Jurkat, Clone E6-1 (cell line): ENCODE measurements around the gene BHLHE23. TPM values are rescaled to one million over a fixed set of nuclear protein-coding genes. Genes with fewer than 3 reads are reported as not detected.

Source experiments
- DNase-seq: peaks from one replicate; pipeline ENCODE4 v3.0.0-alpha.2; 2011; ENCODE audit warnings: low read depth, low spot score
- H3K4me3 ChIP-seq: 2 replicates; pipeline ENCODE4 v1.5.1; 2011; ENCODE audit warnings: mild to moderate bottlenecking, low read length, control low read depth, moderate library complexity
- polyA plus RNA-seq: library from polyadenylated mRNA; unstranded; fragments of >200 nt; gene quantifications from one replicate; pipeline ENCODE4 v1.2.1, GENCODE V29; 2012; ENCODE audit warnings: missing spikeins; ENCODE audit not compliant: insufficient read length, insufficient read depth

The BHLHE23 gene
- polyA plus RNA-seq, result 2.4 TPM

DNA sequence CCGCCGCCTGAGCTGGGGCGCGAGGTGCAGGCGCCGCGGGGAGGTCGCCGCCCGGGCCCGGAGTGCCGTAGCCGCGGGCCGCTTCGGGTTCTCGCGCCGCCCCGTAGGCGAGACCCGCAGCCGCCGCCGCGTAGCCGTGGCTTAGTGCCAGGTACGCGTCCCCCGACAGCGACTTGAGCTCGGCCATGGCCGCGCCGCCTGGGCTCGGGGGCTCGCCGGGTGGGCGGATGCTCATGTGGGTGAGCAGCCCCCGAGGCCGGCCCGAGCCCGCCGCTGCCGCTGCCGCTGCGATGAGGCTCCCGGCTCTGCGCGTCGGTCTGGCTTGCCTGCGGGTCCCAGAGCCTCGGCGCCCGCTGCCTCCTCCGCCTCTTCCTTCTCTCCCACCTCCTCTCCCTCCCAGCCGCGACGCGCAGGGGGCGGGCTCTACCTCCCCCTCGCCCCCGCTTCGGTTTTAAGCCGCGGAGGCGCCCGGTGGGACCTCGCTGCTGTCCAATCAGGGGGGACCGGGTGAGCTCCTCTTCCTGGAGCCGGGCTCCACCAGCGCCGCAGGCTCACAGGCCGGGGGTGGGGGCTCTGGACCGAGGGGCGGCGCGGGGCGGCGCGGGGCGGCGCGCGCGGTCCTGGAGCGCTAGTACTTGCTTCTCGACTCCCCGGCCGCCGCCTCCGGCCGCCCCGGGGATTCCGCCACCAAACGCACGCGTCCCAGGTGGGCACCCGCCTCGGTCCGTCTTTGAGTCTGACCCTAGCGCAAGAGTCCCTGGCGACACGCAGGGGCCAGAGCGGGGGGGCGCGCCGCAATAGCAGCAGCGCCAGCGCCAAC is at the start of gene BHLHE23:
Gene BHLHE23 (minus strand): TSS at position 425 of the 820 bp plus-strand sequence. CDS start 190 bp downstream, at position 235.
- peak; percentile 89 for DNase-seq
- peak within 1 kb of the TSS; percentile 83 for H3K4me3 ChIP-seq

DNA sequence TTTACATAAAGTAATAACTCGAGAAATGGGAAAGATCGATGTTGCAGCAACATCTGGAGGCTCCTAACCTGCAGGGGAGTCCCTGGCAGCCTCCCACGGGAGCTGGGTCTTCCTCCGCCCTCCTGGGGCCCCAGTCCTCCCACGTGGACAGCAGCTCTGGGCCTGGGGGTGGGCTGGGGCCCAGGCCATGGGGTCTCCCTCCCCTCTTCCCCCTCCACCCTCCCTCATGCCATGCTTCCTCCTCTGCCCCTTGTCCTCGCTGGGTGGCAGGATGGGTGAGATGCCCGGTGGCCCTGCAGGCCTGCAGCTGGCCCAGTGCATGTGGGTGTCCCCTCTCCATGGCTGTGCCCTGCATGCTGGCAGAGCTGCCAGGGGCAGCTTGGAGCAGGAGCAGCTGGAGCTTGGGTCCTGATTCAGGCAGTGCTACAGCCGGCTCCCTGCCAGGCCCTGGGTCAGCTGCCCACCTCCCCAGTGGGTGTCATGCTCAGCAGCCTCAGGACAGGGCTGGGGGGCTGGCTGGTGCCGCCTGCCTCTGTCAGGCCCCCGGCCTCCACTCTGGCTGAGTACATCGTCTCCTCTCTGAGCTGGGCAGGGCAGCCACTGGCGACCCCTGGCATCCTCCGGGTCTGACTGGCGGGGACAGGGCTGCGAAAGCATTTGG is 48.9 kb upstream of the BHLHE23 start:
- no peak for DNase-seq
- H3K4me3 ChIP-seq, result no peak overlapping the region

DNA sequence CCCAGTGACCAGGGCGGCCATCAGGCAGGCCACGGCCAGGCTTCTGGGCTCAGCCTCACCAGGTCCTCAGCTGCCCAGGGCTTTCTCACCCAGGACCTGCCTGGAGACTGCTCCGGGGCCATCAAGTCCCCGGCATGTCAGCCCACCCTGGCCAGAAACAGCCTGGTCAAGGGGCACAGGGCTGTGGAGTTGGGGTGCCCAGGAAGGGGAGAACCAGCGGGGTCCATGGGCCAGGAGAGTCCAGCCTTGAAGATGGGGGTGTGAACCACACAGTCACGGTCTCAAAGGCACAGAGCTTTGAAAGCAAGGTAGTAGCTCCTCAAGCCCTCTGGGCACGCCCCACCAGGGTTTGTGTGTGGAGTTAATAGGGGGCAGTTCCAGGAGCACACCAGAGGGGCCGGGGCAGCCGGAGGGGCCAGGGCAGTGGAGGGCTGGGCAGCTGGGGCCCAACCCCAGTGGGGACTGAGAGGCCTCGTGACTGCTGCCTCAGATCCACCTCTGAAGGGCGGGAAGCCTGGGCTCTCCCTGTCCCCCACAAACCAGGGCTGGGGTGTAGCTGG is 48.0 kb upstream of the BHLHE23 start:
- DNase-seq, result no peak
- no peak overlapping the region for H3K4me3 ChIP-seq

DNA sequence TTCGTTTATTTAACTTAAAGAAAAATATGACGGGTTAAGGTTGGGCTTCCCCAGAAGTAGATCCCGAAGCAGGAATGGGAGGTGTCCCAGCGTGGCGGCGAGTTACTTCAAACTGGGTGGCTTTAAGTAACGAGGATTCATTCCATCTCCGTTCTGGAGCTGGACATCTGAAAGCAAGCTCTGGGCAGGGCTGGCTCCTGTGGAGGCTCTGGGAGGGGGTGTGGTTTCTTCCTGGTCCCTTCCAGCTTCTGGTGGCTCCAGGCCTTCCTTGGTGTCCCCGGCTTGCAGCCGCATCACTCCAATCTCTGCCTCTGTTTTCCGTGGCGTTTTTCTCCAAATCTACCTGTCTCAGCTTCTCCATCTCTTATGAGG is 47.3 kb upstream of the BHLHE23 start:
- H3K4me3 ChIP-seq, result no peak overlapping the region
- no peak for DNase-seq

DNA sequence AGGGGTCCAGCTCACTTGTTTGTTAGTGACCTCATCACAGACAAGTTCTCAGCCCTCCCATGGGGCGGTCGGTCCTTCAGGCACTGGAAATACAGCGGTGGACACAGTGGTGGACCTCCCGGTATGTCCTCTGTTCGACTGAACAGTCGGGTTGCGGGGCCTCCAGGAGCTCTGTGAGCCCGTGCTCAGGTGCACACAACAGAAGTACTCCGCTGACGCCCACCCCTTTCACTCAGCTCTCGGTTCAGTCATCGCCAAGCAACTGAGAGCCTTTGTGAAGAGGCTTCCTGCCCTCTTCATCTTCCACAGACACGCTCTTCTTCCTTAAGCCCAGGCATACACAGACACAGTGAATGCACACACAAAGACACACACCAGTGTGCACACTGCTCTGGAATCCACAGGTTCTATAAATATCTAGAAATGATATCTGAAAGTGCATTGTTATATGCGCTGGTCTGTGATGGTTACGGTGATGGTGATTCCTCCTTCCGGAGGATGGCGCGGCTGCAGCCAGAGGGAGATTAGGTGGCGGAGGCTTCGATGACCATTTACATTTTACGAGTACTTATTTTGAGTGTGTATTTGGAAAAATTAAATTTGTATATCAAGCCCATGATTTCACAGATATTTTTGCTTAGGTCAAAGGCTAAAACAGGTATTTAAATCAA is 46.8 kb upstream of the BHLHE23 start:
- no peak overlapping the region for H3K4me3 ChIP-seq
- no peak for DNase-seq

DNA sequence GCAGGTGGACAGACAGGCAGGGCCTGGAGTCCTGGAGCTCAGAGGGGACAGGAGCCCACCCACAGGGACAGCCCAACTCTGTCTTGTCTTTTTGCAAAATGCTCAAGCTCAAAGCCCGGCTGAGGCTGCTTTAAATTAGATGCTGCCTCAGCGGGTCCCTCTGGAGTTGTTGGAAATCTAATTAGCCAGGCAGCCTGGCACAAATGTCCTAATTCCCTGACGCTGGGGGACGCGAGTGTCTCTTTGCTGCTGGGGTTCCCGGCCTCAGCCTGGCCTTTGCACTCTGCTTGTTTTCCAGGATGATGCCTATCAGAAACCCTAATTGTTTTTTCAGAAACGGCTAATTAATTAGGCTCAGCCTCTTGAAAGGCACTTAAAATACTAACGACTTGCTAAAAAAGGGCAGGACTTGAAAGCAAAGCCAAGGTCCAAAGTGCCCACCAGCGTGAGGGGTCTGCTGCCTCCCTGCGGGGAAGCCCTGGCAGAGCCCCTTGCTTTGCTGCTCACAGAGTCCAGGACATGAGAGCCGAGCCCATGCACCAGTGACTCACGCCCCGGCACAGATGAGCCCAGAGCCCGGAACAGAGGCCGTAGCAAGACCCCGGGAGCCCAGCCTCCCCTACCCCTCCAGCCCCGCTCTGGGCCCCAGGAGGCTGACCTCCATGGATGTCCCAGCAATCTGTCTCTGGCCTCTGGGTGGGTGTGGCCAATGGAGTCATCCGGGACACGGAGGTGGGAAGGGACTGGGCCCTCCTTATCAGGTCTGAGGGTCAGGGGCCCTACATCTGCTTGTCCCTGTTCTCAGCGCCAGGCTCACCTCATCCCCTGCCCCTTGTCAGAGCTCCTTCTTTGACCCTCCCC is 46.0 kb upstream of the BHLHE23 start:
- no peak overlapping the region for H3K4me3 ChIP-seq
- DNase-seq, result no peak

DNA sequence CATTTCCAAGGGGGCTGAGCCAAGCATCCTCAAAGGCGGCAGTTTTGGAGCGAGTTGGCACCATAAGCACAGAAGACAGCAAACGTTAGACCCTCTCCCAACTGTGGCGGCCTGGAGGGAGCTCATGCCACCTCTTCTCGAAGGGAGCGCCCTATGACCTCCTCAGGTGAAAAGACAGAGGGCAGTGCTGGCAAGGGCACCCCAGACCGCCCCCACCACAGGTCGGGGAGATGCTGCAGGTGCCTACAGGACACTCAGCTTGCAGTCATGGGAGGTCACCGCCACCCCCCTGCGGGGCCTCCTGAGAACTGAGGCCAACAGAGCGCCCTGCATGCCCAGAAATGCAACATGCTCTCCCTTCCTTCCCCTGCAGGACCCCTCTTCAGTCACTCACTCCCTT is 45.1 kb upstream of the BHLHE23 start:
- no peak for DNase-seq
- no peak overlapping the region for H3K4me3 ChIP-seq

DNA sequence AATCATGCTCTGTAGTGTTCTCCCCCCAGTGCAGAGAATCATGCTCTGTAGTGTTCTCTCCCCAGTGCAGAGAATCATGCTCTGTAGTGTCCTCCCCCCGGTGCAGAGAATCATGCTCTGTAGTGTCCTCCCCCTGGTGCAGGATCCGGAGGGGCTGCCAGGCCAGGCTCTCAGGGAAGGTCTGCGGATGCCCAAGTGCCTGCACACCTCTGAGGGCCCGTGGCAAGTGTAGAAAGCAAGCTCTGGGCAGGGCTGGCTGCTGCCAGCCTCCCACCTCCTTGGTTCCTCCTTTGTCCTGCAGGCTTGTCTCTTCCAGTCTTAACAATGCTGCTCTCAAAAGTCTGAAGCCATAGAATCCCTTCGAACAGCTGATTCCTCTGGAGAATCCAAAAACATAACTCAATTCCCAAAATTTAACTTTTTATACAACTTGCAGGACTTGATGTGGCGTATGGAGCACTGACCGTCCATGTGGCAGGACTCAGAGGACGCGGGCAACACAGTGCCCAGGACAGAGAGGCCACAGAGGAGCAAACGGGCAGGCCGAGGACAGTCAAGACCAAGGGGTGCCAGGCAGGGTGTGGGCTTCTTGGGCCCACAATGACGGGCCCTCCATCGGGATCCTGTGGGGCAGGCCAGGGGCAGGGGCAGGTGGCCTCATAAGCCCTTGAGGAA is 44.6 kb upstream of the BHLHE23 start:
- DNase-seq, result no peak

DNA sequence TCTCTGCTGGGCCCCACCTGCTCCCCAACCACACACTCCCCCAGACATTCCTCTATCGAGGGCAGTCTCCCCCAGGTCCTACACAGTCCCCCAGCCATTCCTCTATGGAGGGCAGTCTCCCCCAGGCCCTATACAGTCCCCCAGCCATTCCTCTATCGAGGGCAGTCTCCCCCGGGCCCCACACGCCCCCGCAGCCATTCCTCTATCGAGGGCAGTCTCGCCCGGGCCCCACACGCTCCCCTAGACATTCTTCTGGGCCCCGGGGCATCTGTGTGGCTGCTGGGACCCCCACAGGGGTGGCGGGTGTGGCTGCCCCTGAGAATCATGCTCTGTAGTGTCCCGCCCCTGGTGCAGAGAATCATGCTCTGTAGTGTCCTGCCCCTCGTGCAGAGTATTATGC is 43.6 kb upstream of the BHLHE23 start:
- no peak overlapping the region for H3K4me3 ChIP-seq
- DNase-seq, result no peak

More for the DNA sequence above, 44.6 kb upstream of the BHLHE23 start:
- no peak overlapping the region for H3K4me3 ChIP-seq

DNA sequence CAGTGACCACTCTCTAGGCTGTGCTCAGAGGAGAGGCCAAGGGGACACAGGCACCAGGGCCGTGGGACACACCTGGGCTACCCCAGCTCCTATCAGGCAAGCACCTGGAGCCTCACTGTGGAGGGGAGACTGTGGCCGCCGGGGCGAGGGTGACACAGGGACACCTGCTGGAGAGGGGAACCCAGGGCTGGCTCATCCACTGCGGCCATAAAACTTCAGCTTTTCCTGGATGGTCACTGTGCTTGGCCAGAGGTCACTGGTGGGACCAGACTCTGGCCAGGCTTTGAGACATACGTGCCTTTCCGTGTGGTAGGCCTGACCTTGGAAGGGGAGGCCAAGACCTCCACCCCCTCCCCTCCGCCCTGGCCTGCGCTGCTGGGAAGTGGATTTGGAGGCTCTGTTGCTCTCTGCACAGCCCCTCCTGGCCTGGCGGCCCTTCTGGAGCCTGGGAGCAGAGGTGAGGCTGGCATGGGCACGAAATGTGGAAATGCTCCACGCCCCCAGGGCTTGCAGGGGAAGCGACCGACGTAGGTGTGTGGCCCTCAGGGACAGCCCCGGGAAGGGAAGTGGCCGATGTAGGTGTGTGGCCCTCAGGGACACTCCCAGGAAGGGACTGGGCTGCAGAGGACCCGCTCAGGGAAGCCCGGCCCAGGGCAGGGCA is 42.9 kb upstream of the BHLHE23 start:
- no peak for DNase-seq
- no peak overlapping the region for H3K4me3 ChIP-seq

DNA sequence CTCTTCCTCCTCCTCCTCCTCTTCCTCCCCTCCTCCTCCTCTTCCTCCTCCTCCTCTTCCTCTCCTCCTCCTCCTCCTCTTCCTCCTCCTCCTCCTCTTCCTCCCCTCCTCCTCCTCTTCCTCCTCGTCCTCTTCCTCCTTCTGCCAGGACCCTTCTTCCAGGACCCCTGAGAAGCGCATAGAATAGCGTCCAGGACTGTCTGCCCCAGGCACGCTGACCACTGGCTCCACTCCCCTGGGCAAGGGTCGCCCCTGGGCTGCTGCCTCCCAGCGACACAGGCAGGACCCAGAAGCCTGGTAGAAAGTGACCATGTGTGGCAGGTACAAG is 42.4 kb upstream of the BHLHE23 start:
- DNase-seq, result no peak
- H3K4me3 ChIP-seq, result no peak overlapping the region

DNA sequence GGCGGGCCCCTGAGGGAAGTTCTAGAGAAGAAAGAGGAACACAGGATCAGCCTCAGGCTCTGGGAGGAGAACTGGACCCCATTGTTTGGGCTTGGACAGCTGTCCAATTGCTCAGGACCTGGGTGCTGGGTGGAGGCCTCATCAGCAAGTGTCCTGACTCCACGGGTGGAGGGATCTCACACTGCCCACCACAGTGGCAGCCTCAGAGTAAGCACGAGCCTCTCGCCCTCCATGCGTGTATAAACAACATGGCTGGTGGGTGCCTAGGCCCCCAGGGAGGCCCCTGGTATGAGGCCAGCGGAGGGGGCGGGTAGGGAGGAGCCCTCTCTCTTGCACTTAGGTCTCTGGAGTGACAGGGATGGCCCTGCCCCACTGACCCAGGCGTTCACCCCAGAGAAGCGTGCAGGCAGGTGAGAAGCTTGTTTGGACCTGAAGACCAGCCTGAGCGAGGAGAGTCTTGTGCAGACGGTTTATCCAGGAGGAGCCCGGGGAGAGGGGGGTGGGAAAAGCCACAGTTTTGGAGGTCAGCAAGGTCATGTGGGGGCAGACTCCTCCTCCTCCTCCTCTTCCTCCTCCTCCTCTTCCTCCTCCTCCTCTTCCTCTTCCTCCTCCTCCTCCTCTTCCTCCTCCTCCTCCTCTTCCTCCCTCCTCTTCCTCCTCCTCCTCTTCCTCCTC is 41.9 kb upstream of the BHLHE23 start:
- no peak overlapping the region for H3K4me3 ChIP-seq
- DNase-seq, result no peak

DNA sequence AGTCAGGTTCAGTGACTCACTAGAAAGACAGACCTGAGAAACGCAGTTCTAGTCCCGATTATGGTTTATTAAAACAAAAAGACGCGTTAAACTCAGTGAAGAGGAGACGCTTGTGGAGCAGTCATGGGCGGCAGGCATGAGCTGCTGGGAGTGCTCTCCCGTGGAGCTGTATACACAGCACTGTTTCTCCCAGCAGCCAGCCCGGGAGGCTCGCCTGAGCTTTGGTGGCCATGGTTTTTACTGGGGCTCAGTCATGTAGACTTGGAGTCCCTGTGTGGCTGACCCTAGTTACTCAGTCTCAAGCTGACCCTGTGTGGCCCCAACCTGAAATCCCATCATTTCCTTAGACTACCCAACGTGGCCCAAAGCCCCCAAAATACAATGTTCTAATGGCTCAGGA is 41.2 kb upstream of the BHLHE23 start:
- DNase-seq, result no peak
- H3K4me3 ChIP-seq, result no peak overlapping the region

DNA sequence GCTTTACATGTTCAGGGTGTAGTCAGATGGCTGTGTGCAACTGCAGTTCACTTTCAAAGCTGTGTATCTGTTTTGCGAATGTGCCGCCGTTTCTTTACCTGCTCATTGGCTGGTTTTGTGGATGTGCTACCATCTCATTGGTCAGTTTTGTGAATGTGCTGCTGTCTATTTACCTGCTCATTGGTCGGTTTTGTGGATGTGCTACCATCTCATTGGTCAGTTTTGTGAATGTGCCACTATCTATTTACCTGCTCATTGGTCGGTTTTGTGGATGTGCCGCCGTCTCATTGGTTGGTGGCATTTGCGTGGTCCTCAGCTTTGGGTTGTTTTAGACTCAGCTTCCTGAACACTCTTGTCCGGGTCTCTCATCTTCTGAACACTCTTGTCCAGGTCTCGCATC is 40.5 kb upstream of the BHLHE23 start:
- no peak overlapping the region for H3K4me3 ChIP-seq
- DNase-seq, result no peak

DNA sequence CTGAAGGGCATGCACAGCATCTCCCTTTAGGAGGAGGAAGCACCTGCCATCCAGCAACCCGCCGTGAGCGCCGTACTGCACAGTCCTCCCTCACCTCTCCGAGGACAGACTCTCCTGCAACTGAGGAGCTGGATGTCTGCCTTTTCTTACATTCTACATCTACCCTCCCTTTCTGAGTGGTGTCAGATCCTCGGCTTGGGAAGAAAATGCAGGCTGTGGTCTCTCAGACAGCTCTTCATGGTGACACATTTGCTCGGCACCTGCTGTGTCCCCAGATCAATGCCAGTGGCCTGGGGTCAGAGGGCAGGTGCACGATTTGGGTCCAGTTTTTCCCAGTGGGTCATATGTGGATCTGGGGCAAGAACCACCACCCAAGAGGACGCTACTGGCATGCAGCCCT is 40.1 kb upstream of the BHLHE23 start:
- DNase-seq, result no peak
- no peak overlapping the region for H3K4me3 ChIP-seq

DNA sequence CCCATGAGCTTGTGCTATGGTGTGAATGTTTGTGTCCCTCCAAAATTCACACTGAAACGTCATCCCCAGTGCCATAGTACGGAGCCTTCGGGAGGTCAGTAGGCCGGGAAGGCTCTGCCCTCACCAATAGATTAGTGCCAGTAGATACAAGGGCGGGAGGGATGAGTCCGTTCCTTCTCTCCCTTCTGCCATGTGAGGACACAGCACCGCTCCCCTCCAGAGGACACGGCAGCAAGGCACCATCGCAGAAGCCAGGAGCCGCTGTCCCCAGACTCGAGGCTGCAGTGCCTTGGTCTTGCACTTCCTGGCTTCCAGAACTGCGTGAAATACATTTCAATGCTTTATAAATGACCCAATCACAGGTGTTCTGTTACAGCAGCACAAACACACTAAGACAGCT is 39.2 kb upstream of the BHLHE23 start:
- no peak for DNase-seq
- no peak overlapping the region for H3K4me3 ChIP-seq

DNA sequence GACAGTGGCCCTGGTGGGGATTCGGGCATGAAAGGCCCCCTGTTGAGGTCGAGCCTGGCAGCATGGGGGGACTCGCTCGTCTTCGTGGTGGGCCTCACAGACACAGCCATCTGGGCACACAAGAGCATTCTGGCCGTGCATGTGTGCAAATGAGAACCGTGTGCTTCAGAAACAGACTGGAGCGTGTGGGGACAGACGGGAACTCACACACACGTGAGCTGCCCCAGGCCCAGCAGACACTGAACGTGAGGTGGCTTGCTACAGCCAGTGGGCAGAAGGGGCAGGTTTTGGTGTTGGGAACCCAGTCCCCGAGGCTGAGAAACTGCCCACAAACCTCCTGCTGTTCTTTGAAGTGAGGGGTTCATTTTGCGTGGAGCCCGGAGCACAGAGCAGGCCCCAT is 38.6 kb upstream of the BHLHE23 start:
- no peak for DNase-seq
- H3K4me3 ChIP-seq, result no peak overlapping the region

DNA sequence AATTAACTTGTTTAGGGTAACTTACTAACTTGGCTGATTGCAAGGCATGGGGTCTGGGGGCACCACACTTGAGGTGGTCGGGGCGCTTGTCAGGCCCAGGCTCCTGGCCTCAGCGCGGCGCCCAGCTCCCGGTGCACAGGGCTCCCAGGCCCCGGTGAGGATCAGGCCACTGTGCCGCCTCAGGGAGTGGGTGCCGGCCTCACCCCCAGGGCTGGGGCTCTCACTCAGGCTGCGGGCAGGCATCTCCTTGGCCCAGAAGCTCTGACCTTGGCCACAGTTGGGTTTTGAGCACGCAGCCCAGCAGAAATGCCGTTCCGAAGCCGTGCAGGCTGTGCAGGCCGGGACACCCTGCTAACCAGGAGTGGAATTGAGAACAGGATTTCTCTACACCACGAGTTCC is 37.8 kb upstream of the BHLHE23 start:
- DNase-seq, result no peak

More for the DNA sequence above, 37.8 kb upstream of the BHLHE23 start:
- H3K4me3 ChIP-seq, result no peak overlapping the region
